ENCODE measurements around the gene CRBN.
A peak's percentile ranks its signal among the peaks of the same experiment; 100 is the strongest.

CRBN gene

DNA sequence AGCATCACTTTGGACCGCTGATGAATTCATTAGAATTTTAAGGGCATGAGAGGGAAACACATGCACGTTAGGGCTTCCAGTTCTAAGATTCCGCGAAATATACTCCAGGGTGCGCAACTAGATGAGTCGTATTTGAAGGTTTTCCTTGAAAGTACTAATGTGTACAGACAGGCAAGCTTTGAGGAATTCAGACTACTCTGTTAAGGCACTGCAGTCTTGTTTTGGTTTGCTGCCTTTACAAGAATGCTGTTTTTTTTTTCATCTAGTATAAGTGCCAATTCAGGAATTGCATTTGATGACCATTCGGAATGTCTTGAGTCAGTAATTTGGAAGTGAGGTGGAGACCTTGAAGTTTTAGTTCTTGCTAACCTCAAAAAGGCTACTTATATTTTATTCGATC is 33.7 kb downstream of the CRBN start:
- Histone ChIP-seq H3K9me3 (ENCODE audit: control insufficient read depth in 1 of 2, low read length in 2 of 2) (no peaks in the 10 kb centered on the region), H3K36me3 (ENCODE audit: control insufficient read depth in 1 of 2, insufficient read depth in 2 of 2, low read length in 2 of 2) (peaks cover 44 to 90% of the 10 kb centered on the region in 2 donors), H3K9ac (ENCODE audit: low read depth in 1 of 2, low read length in 2 of 2) (no peak overlapping the region), H3K4me3 (ENCODE audit: low read depth in 1 of 2, low read length in 2 of 2) (no peak overlapping the region), H3K27ac (ENCODE audit: low read depth, low read length) (no peak overlapping the region), H3K27me3 (ENCODE audit: control insufficient read depth in 1 of 2, insufficient read depth in 2 of 2, low read length in 2 of 2) (no peaks in the 10 kb centered on the region), H3K4me1 (ENCODE audit: control insufficient read depth in 1 of 2, insufficient read depth in 2 of 2, low read length in 2 of 2) (no peaks in the 10 kb centered on the region)

DNA sequence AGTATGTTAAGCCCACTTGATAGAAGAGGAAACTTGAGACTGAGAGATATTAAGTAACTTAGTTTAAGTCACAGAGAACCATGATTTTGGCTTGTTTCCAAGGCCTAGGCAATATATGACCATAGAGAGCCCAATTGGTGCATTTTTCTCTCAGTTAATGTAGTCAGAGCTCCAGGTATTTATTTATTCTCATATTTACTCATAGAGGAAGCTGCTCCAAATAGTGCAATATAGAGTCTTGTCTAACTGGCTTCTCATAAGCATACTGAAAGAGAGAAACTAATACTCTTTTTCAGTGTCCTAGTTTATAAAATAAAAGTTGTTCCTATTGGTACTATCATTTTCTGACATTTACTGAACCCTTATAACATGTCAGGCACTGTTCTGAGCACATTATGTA is 37.6 kb downstream of the CRBN start:
- Histone ChIP-seq H3K4me1 (ENCODE audit: control insufficient read depth in 1 of 2, insufficient read depth in 2 of 2, low read length in 2 of 2) (no peaks in the 10 kb centered on the region), H3K9ac (ENCODE audit: low read depth in 1 of 2, low read length in 2 of 2) (no peak overlapping the region), H3K9me3 (ENCODE audit: control insufficient read depth in 1 of 2, low read length in 2 of 2) (no peaks in the 10 kb centered on the region), H3K4me3 (ENCODE audit: low read depth in 1 of 2, low read length in 2 of 2) (no peak overlapping the region), H3K27ac (ENCODE audit: low read depth, low read length) (no peak overlapping the region), H3K27me3 (ENCODE audit: control insufficient read depth in 1 of 2, insufficient read depth in 2 of 2, low read length in 2 of 2) (no peaks in the 10 kb centered on the region), H3K36me3 (ENCODE audit: control insufficient read depth in 1 of 2, insufficient read depth in 2 of 2, low read length in 2 of 2) (peaks cover 28 to 80% of the 10 kb centered on the region in 2 donors)

GRCh38 chr3:3137526-3137925 is 42.0 kb downstream of the CRBN start:
- Histone ChIP-seq H3K9ac (ENCODE audit: low read depth in 1 of 2, low read length in 2 of 2) (no peak overlapping the region), H3K36me3 (ENCODE audit: control insufficient read depth in 1 of 2, insufficient read depth in 2 of 2, low read length in 2 of 2) (peaks cover 14 to 57% of the 10 kb centered on the region in 2 donors), H3K4me1 (ENCODE audit: control insufficient read depth in 1 of 2, insufficient read depth in 2 of 2, low read length in 2 of 2) (no peaks in the 10 kb centered on the region), H3K4me3 (ENCODE audit: low read depth in 1 of 2, low read length in 2 of 2) (no peak overlapping the region), H3K27me3 (ENCODE audit: control insufficient read depth in 1 of 2, insufficient read depth in 2 of 2, low read length in 2 of 2) (no peaks in the 10 kb centered on the region), H3K9me3 (ENCODE audit: control insufficient read depth in 1 of 2, low read length in 2 of 2) (no peaks in the 10 kb centered on the region), H3K27ac (ENCODE audit: low read depth, low read length) (no peak overlapping the region)

DNA sequence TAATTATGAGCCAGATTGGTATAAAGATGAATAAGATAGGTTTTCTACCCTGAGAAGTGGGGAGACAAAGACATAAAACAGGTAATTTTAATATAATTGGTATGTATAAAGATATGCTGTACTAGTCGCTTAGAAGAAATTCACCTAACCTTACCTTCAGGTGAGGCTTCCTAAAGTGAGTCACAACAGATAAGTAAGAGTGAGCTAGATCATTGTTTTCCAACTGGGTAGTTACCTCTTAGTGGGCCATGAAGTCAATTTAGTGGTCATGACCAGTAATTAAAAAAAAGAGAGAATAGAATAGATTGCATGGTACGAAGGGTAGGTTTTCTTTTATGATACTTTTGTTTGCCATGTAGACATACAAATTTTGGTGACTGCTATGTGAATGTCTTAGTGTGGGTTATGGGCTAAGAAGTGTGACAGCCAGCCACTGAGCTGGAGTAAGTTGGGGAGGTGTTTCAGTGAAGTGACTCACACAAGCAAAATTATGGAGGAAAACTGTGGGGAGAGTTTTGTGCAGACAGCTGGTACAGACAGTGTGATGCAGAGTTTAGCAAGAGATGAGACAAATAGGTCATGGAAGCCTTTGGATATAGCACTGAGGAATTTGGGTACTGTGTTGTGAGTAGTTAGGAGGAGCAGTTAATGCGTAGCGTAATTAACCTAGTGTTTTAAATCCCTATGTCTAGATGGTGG is 44.6 kb downstream of the CRBN start:
- no peaks in the 10 kb centered on the region for H3K27me3 ChIP-seq (ENCODE audit: control insufficient read depth in 1 of 2, insufficient read depth in 2 of 2, low read length in 2 of 2)
- H3K36me3 ChIP-seq (ENCODE audit: control insufficient read depth in 1 of 2, insufficient read depth in 2 of 2, low read length in 2 of 2), result peaks cover 4 to 46% of the 10 kb centered on the region in 2 donors
- no peak overlapping the region for H3K9ac ChIP-seq (ENCODE audit: low read depth in 1 of 2, low read length in 2 of 2)
- no peak overlapping the region for H3K4me3 ChIP-seq (ENCODE audit: low read depth in 1 of 2, low read length in 2 of 2)
- H3K9me3 ChIP-seq (ENCODE audit: control insufficient read depth in 1 of 2, low read length in 2 of 2), result no peaks in the 10 kb centered on the region
- no peak overlapping the region for H3K27ac ChIP-seq (ENCODE audit: low read depth, low read length)
- no peaks in the 10 kb centered on the region for H3K4me1 ChIP-seq (ENCODE audit: control insufficient read depth in 1 of 2, insufficient read depth in 2 of 2, low read length in 2 of 2)

DNA sequence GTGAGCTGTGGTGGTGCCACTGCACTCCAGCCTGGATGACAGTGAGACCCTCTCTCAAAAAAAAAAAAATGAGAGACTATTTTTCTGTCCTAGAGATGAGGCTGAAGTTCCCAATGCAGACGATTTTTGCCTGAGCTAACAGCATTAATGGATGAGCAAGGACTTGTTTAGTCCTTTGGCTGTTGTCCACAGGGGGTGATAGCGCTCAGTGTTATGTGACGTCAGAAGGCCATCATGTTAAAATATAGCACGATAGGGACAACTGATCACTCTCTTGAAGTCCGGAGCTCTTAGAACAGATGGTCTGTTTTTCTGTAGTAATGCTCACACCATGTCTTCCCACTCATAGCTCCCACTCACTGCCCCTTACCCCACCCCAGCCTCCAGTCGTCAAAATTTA is 46.0 kb downstream of the CRBN start:
- Histone ChIP-seq H3K36me3 (ENCODE audit: control insufficient read depth in 1 of 2, insufficient read depth in 2 of 2, low read length in 2 of 2) (peaks cover 0 to 39% of the 10 kb centered on the region in 2 donors), H3K4me3 (ENCODE audit: low read depth in 1 of 2, low read length in 2 of 2) (no peak overlapping the region), H3K27me3 (ENCODE audit: control insufficient read depth in 1 of 2, insufficient read depth in 2 of 2, low read length in 2 of 2) (no peaks in the 10 kb centered on the region), H3K27ac (ENCODE audit: low read depth, low read length) (no peak overlapping the region), H3K9ac (ENCODE audit: low read depth in 1 of 2, low read length in 2 of 2) (no peak overlapping the region), H3K4me1 (ENCODE audit: control insufficient read depth in 1 of 2, insufficient read depth in 2 of 2, low read length in 2 of 2) (peaks cover 0 to 3% of the 10 kb centered on the region in 2 donors), H3K9me3 (ENCODE audit: control insufficient read depth in 1 of 2, low read length in 2 of 2) (no peaks in the 10 kb centered on the region)

DNA sequence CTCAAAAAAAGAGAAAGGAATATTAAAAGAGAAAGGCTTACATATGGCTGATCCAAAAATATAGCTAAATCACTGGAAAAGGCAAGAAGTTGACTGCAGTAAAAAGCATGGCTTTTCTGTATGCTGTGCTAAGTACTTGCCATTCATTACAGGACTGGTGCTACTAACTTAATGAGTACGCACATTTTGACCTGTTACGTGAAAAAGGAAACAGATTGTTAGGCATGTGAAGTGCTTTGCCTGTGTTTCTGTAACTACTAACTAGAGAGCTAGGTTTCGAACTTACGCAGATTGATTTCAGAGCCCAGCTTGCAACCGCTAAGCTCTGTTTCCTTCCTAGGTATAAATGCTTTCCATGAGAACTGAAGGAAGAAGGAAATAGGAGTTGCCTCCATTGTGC is 49.9 kb downstream of the CRBN start:
- peaks cover 10 to 11% of the 10 kb centered on the region in 2 donors for H3K4me1 ChIP-seq (ENCODE audit: control insufficient read depth in 1 of 2, insufficient read depth in 2 of 2, low read length in 2 of 2)
- H3K9ac ChIP-seq (ENCODE audit: low read depth in 1 of 2, low read length in 2 of 2), result no peak overlapping the region

DNA sequence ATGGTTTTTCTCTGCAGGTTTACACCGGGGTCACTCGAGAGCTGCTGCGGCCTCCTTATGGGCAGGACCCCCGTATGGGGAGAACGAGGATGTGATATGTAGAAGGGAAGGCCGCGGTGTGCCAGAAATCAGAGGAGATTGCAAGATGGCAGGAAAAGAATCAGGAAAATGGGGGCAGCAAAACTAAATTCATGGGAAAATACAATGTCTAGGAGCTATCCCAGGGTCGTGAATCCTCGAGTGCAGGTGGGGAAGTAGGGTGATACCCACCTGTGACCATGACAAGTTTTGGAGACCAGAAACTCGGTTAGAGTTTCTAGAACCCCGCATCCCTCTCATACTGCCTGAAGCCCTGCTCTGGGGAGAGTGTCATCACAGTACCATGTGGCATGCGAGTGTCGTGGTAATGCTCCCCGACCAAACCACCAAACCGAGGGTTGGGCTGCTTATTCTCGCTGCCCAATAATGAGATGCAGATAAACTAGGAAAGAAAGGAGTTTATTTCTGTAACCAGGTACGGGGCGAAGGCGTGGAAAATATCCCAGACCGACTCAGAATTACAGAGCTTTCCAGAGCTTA is 52.0 kb downstream of the CRBN start:
- H3K4me3 ChIP-seq (ENCODE audit: low read depth in 1 of 2, low read length in 2 of 2), result peak overlapping the region; percentile 92 to 96
- no peaks in the 10 kb centered on the region for H3K9me3 ChIP-seq (ENCODE audit: control insufficient read depth in 1 of 2, low read length in 2 of 2)
- peaks cover 0 to 20% of the 10 kb centered on the region in 2 donors for H3K36me3 ChIP-seq (ENCODE audit: control insufficient read depth in 1 of 2, insufficient read depth in 2 of 2, low read length in 2 of 2)
- peak overlapping the region; percentile 92 for H3K27ac ChIP-seq (ENCODE audit: low read depth, low read length)
- no peaks in the 10 kb centered on the region for H3K27me3 ChIP-seq (ENCODE audit: control insufficient read depth in 1 of 2, insufficient read depth in 2 of 2, low read length in 2 of 2)
- H3K9ac ChIP-seq (ENCODE audit: low read depth in 1 of 2, low read length in 2 of 2), result peak overlapping the region; percentile 83 to 86
- peaks cover 10 to 11% of the 10 kb centered on the region in 2 donors for H3K4me1 ChIP-seq (ENCODE audit: control insufficient read depth in 1 of 2, insufficient read depth in 2 of 2, low read length in 2 of 2)

More for the DNA sequence above, 49.9 kb downstream of the CRBN start:
- Histone ChIP-seq H3K9me3 (ENCODE audit: control insufficient read depth in 1 of 2, low read length in 2 of 2) (no peaks in the 10 kb centered on the region), H3K27ac (ENCODE audit: low read depth, low read length) (no peak overlapping the region), H3K4me3 (ENCODE audit: low read depth in 1 of 2, low read length in 2 of 2) (no peak overlapping the region), H3K36me3 (ENCODE audit: control insufficient read depth in 1 of 2, insufficient read depth in 2 of 2, low read length in 2 of 2) (peaks cover 0 to 20% of the 10 kb centered on the region in 2 donors), H3K27me3 (ENCODE audit: control insufficient read depth in 1 of 2, insufficient read depth in 2 of 2, low read length in 2 of 2) (no peaks in the 10 kb centered on the region)

GRCh38 chr3:3126477-3127431 is 52.7 kb downstream of the CRBN start, which contains the start of gene TRNT1:
Gene TRNT1, plus strand, starts transcription at chr3:3126940. Its CDS starts 2,101 bp downstream, at chr3:3129041.
- H3K9ac ChIP-seq (ENCODE audit: low read depth in 1 of 2, low read length in 2 of 2), result peak within 1 kb of the TSS; percentile 86
- peaks cover 10 to 11% of the 10 kb centered on the region in 2 donors for H3K4me1 ChIP-seq (ENCODE audit: control insufficient read depth in 1 of 2, insufficient read depth in 2 of 2, low read length in 2 of 2)
- H3K36me3 ChIP-seq (ENCODE audit: control insufficient read depth in 1 of 2, insufficient read depth in 2 of 2, low read length in 2 of 2), result peaks cover 0 to 20% of the 10 kb centered on the region in 2 donors
- peak within 1 kb of the TSS; percentile 92 for H3K27ac ChIP-seq (ENCODE audit: low read depth, low read length)
- H3K9me3 ChIP-seq (ENCODE audit: control insufficient read depth in 1 of 2, low read length in 2 of 2), result no peaks in the 10 kb centered on the region
- peak within 1 kb of the TSS; percentile 92 to 96 for H3K4me3 ChIP-seq (ENCODE audit: low read depth in 1 of 2, low read length in 2 of 2)
- no peaks in the 10 kb centered on the region for H3K27me3 ChIP-seq (ENCODE audit: control insufficient read depth in 1 of 2, insufficient read depth in 2 of 2, low read length in 2 of 2)

DNA sequence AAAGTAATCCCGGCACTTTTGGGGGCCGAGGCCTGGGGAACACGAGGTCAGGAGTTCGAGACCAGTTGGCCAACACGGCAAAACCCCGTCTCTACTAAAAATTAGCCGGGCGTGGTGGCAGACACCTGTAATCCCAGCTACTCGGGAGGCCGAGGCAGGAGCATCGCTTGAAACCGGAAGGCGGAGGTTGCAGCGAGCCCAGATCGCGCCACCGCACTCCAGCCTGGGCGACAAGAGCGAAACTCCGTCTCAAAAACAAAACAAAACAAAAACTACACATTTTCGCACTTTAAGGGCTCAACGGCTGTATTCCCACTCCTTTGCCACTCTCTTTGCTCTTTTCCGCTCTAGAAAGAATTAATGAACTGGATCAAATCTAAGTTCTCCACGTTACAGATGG is 53.5 kb downstream of the CRBN start:
- Histone ChIP-seq H3K9me3 (ENCODE audit: control insufficient read depth in 1 of 2, low read length in 2 of 2) (no peaks in the 10 kb centered on the region), H3K36me3 (ENCODE audit: control insufficient read depth in 1 of 2, insufficient read depth in 2 of 2, low read length in 2 of 2) (peaks cover 0 to 16% of the 10 kb centered on the region in 2 donors), H3K4me1 (ENCODE audit: control insufficient read depth in 1 of 2, insufficient read depth in 2 of 2, low read length in 2 of 2) (peaks cover 10 to 11% of the 10 kb centered on the region in 2 donors), H3K9ac (ENCODE audit: low read depth in 1 of 2, low read length in 2 of 2) (peak overlapping the region; percentile 86), H3K4me3 (ENCODE audit: low read depth in 1 of 2, low read length in 2 of 2) (peak overlapping the region; percentile 92 to 96), H3K27me3 (ENCODE audit: control insufficient read depth in 1 of 2, insufficient read depth in 2 of 2, low read length in 2 of 2) (no peaks in the 10 kb centered on the region), H3K27ac (ENCODE audit: low read depth, low read length) (peak overlapping the region; percentile 92)
